Bronchial epithelial cell (primary cell): ENCODE data around the gene CA10. TPM values are rescaled to one million over a fixed set of nuclear protein-coding genes. Genes with fewer than 3 reads are reported as not detected.

Experiments
- DNase-seq: peaks from one replicate; pipeline ENCODE4 v3.0.0-alpha.2; 2010; ENCODE audit warnings: low read depth
- FAIRE-seq: peaks from 2 replicates; lab custom pipeline; 2011; peaks lifted over from hg19 to GRCh38; lab: Jason Lieb, UNC
- H3K27me3 ChIP-seq: 2 replicates; pipeline ENCODE4 v1.5.1; 2011; ENCODE audit warnings: low read length; ENCODE audit not compliant: control insufficient read depth, insufficient read depth
- H3K36me3 ChIP-seq: 2 replicates; pipeline ENCODE4 v1.5.1; 2011; ENCODE audit warnings: low read length; ENCODE audit not compliant: control insufficient read depth, insufficient read depth
- H3K4me3 ChIP-seq: 2 replicates; pipeline ENCODE4 v1.5.1; 2011; ENCODE audit warnings: mild to moderate bottlenecking, low read depth, low read length, control low read depth
- total RNA-seq: library from RNA; depleted of rRNA; stranded (reverse); fragments of >200 nt; gene quantifications from 2 replicates; pipeline ENCODE4 v1.2.1, GENCODE V29; 2014
- TF ChIP-seq, protein P1 (sequence below): IDR thresholded peaks from 2 replicates; pipeline ENCODE4 v1.5.1; 2011; ENCODE audit warnings: mild to moderate bottlenecking, moderate library complexity, low read length, control low read depth, inconsistent platforms; ENCODE audit not compliant: insufficient read depth, severe bottlenecking

Gene CA10
- total RNA-seq, 1 donor from 2014 or later: not detected

DNA sequence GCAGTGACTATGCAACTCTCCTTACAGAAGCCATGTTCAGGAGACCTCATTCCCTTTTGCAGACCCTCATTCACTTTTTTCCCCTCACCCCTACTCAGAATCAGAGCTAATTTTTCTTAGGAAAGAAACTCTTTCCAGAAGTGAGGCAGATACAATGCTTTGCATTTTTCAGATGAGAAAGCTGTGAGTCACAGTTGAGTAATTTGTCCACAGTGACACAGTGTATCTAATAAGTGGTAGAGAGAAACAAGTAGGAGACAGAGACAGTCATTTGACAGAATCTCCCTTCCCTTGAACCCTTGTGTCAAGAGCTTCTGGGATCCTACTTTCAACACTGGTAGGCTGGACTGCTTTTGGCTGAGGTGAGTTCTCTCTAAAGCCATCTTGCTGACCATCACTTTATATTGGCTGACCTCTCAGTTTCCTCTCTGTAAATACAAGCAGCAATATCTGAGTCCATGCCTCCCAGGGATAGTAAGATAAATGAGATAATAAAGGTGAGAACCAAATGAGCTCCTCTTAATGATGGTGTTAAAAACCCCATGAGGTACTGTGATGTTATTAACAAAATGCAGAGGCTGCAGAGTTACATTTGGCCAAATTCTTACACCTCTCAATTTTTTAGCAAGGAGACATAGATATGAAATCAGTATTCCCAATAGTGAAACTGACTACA is 130.8 kb downstream of the CA10 start:
- no peaks in the 10 kb centered on the region for H3K27me3 ChIP-seq
- DNase-seq (peak; percentile 88), FAIRE-seq (no peak)
- TF ChIP-seq, protein P1, sequence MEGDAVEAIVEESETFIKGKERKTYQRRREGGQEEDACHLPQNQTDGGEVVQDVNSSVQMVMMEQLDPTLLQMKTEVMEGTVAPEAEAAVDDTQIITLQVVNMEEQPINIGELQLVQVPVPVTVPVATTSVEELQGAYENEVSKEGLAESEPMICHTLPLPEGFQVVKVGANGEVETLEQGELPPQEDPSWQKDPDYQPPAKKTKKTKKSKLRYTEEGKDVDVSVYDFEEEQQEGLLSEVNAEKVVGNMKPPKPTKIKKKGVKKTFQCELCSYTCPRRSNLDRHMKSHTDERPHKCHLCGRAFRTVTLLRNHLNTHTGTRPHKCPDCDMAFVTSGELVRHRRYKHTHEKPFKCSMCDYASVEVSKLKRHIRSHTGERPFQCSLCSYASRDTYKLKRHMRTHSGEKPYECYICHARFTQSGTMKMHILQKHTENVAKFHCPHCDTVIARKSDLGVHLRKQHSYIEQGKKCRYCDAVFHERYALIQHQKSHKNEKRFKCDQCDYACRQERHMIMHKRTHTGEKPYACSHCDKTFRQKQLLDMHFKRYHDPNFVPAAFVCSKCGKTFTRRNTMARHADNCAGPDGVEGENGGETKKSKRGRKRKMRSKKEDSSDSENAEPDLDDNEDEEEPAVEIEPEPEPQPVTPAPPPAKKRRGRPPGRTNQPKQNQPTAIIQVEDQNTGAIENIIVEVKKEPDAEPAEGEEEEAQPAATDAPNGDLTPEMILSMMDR: no peak
- no peaks in the 10 kb centered on the region for H3K36me3 ChIP-seq
- H3K4me3 ChIP-seq: no peak overlapping the region

- Histone ChIP-seq H3K4me3 (no peak overlapping the region), H3K27me3 (no peaks in the 10 kb centered on the region), H3K36me3 (no peaks in the 10 kb centered on the region)
- FAIRE-seq: peak; percentile 70
- TF ChIP-seq, protein P1: no peak
- peak; percentile 85 for DNase-seq
These were observed 131.4 kb downstream of the CA10 start for GRCh38 chr17:52027081-52027480.

DNA sequence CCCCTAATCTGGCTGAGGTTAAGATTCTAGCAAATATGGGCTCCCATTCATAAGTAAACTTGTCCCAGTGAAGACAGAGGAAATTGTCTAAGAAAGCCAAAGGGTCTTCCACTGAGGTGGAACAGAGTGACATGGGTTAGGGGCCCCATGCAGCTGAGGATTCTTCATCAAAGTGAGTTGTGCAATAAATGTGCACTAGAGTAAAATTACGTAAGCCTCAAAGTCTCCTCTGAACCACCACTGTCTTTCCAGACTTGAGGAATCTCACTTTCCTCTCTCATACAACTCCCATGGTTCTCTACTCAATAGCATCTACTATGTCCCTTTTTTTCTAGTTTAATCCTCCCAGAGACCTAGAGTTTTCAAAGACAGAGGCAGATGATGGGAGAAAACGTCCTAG is 132.4 kb downstream of the CA10 start:
- no peak overlapping the region for H3K4me3 ChIP-seq
- no peak for FAIRE-seq

GRCh38 chr17:52025236-52025635 is 133.3 kb downstream of the CA10 start:
- Histone ChIP-seq H3K36me3 (no peaks in the 10 kb centered on the region), H3K4me3 (no peak overlapping the region), H3K27me3 (no peaks in the 10 kb centered on the region)
- TF ChIP-seq, protein P1: no peak
- DNase-seq (peak; percentile 3), FAIRE-seq (no peak)

More for the DNA sequence above, 132.4 kb downstream of the CA10 start:
- TF ChIP-seq, protein P1: no peak
- no peaks in the 10 kb centered on the region for H3K36me3 ChIP-seq
- DNase-seq: no peak
- no peaks in the 10 kb centered on the region for H3K27me3 ChIP-seq

DNA sequence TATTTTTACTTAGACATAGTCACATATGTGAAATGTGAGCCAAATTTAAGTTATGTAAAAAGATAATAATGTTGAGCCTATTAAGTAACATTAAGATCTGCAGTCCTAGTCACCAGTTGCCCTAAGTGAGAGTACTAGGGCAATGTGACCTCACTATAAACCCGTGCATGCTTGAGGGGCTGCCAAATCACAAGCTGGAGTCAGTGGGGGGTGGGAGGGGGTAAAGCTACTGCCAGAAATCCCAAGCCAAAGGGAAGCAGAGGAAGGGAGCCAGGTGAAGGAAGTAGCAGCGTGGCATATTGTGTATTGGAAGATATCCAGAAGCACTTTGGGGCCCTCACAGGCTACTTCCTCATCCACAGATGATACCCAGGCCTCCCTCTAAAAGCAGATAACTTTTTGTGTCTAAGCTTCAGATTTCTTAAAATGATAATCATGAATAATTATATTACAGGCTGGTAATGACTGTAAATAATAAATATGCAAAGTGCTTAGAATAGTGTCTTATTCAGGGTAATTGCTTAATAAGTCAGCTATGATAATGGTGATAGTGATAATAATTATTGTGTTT is 134.1 kb downstream of the CA10 start:
- H3K4me3 ChIP-seq: no peak overlapping the region
- no peak for FAIRE-seq
- DNase-seq: no peak
- no peaks in the 10 kb centered on the region for H3K36me3 ChIP-seq
- no peaks in the 10 kb centered on the region for H3K27me3 ChIP-seq
- TF ChIP-seq, protein P1: no peak
